RWPE2 (cell line): ENCODE measurements around the gene GPR142.

ENCODE experiments used
- ATAC-seq: fragments of 200-7000 bp; cut with Tn5 transposase; 3 replicates; pipeline ENCODE4 v1.9.1; 2021; ENCODE audit warnings: low read depth
- DNase-seq: peaks from one replicate; pipeline ENCODE4 v3.0.0-alpha.2; 2020; ENCODE audit warnings: low spot score
- H3K27ac ChIP-seq: fragments of 450-650 bp; 2 replicates; pipeline ENCODE4 v1.5.1; 2017; ENCODE audit warnings: mild to moderate bottlenecking; ENCODE audit not compliant: poor library complexity, severe bottlenecking
- H3K27me3 ChIP-seq: fragments of 250-450 bp; sonication (Bioruptor Pico); 2 replicates; pipeline ENCODE4 v1.5.1; 2021; ENCODE audit warnings: mild to moderate bottlenecking, moderate library complexity; ENCODE audit not compliant: insufficient read depth, poor library complexity, severe bottlenecking
- H3K36me3 ChIP-seq: fragments of 250-450 bp; sonication (Bioruptor Pico); 2 replicates; pipeline ENCODE4 v1.5.1; 2020; ENCODE audit warnings: low read depth, mild to moderate bottlenecking, moderate library complexity
- H3K4me1 ChIP-seq: fragments of 250-450 bp; sonication (Bioruptor Pico); 2 replicates; pipeline ENCODE4 v1.5.1; 2021; ENCODE audit warnings: mild to moderate bottlenecking, moderate library complexity; ENCODE audit not compliant: insufficient read depth, poor library complexity, severe bottlenecking
- H3K4me3 ChIP-seq: fragments of 250-450 bp; sonication (Bioruptor Pico); 2 replicates; pipeline ENCODE4 v1.5.1; 2021; ENCODE audit warnings: mild to moderate bottlenecking, moderate library complexity; ENCODE audit not compliant: severe bottlenecking
- H3K9me3 ChIP-seq: fragments of 250-450 bp; sonication (Bioruptor Pico); 2 replicates; pipeline ENCODE4 v1.5.1; 2021; ENCODE audit warnings: mild to moderate bottlenecking, moderate library complexity; ENCODE audit not compliant: severe bottlenecking
- CTCF ChIP-seq: fragments of 450-650 bp; IDR thresholded peaks from one replicate; pipeline ENCODE4 v1.5.1; 2017; ENCODE audit warnings: mild to moderate bottlenecking, moderate library complexity; ENCODE audit not compliant: poor library complexity, severe bottlenecking

GPR142 gene

GRCh38 chr17:74408262-74408661 lies 41.0 kb downstream of the GPR142 start:
- DNase-seq, result no peak
- TF ChIP-seq CTCF, result no peak
- ATAC-seq, result no peak

GRCh38 chr17:74408815-74409214 lies 41.5 kb downstream of the GPR142 start:
- no peak overlapping the region for H3K27ac ChIP-seq
- TF ChIP-seq CTCF, result no peak
- DNase-seq (no peak), ATAC-seq (no peak)
- H3K27me3 ChIP-seq, result no peaks in the 10 kb centered on the region
- H3K4me1 ChIP-seq, result no peaks in the 10 kb centered on the region
- H3K9me3 ChIP-seq, result no peaks in the 10 kb centered on the region
- no peak overlapping the region for H3K4me3 ChIP-seq
- no peaks in the 10 kb centered on the region for H3K36me3 ChIP-seq

More at GRCh38 chr17:74408262-74408661, 41.0 kb downstream of the GPR142 start:
- Histone ChIP-seq H3K27ac (no peak overlapping the region), H3K27me3 (no peaks in the 10 kb centered on the region), H3K9me3 (no peaks in the 10 kb centered on the region), H3K4me1 (no peaks in the 10 kb centered on the region), H3K4me3 (no peak overlapping the region), H3K36me3 (no peaks in the 10 kb centered on the region)

- no peak for TF ChIP-seq CTCF
- no peaks in the 10 kb centered on the region for H3K36me3 ChIP-seq
- no peaks in the 10 kb centered on the region for H3K9me3 ChIP-seq
- H3K4me3 ChIP-seq, result no peak overlapping the region
- no peak for ATAC-seq
- H3K27ac ChIP-seq, result no peak overlapping the region
- H3K27me3 ChIP-seq, result no peaks in the 10 kb centered on the region
- H3K4me1 ChIP-seq, result no peaks in the 10 kb centered on the region
- DNase-seq, result no peak
Observed at GRCh38 chr17:74410001-74410443, 42.7 kb downstream of the GPR142 start.

GRCh38 chr17:74412581-74412980 lies 45.3 kb downstream of the GPR142 start:
- no peak for DNase-seq

More at GRCh38 chr17:74412581-74412980, 45.3 kb downstream of the GPR142 start:
- Histone ChIP-seq H3K36me3 (no peaks in the 10 kb centered on the region), H3K4me3 (no peak overlapping the region), H3K4me1 (peaks cover 3% of the 10 kb centered on the region), H3K27me3 (no peaks in the 10 kb centered on the region), H3K27ac (no peak overlapping the region), H3K9me3 (no peaks in the 10 kb centered on the region)
- no peak for TF ChIP-seq CTCF
- ATAC-seq, result no peak
